Panc1 (cell line): Measurements from ENCODE around the gene TSPAN7.

Experiments
- POLR2AphosphoS5 ChIP-seq: IDR thresholded peaks from 2 replicates; pipeline ENCODE4 v1.6.1; 2012; ENCODE audit warnings: mild to moderate bottlenecking, low read depth, low read length, moderate library complexity
- SIN3A ChIP-seq: IDR thresholded peaks from 2 replicates; pipeline ENCODE4 v1.6.1; 2012; ENCODE audit warnings: low read depth, mild to moderate bottlenecking, low read length, moderate library complexity, borderline replicate concordance; ENCODE audit not compliant: insufficient read depth
- TF ChIP-seq, protein P1 (sequence below): fragments of 450-650 bp; IDR thresholded peaks from 2 replicates; pipeline ENCODE4 v1.5.1; 2017; ENCODE audit warnings: mild to moderate bottlenecking
- TF ChIP-seq, protein P2 (sequence below), 2 experiments: IDR thresholded peaks; 2 replicates each; pipeline ENCODE4 v1.6.1; 2011 to 2012; ENCODE audit warnings: low read depth in 2 of 2, control low read depth in 1 of 2, low read length in 1 of 2, mild to moderate bottlenecking in 1 of 2, moderate library complexity in 1 of 2; ENCODE audit not compliant: insufficient read depth in 1 of 2

DNA sequence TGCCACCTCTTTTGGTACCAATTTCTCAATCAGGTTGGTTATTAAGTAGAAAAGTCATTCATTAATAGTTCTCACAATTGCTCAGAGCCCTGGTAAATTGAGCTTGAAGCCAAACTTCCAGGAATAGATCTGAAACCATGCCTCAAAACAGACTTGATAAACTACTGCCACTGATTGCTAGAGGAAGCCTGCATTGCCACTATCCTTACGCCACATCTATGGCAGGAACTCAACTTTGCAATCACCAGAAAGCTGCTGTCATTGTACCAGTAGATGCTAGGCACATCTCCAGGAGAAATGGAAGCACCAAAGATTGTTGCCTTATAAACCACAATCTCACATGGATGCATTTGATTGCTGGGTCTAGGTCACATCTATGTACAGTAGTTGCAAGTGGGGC, 21.6 kb upstream of the TSPAN7 start:
- TF ChIP-seq POLR2AphosphoS5 (no peak), SIN3A (no peak)
- TF ChIP-seq, protein P1, sequence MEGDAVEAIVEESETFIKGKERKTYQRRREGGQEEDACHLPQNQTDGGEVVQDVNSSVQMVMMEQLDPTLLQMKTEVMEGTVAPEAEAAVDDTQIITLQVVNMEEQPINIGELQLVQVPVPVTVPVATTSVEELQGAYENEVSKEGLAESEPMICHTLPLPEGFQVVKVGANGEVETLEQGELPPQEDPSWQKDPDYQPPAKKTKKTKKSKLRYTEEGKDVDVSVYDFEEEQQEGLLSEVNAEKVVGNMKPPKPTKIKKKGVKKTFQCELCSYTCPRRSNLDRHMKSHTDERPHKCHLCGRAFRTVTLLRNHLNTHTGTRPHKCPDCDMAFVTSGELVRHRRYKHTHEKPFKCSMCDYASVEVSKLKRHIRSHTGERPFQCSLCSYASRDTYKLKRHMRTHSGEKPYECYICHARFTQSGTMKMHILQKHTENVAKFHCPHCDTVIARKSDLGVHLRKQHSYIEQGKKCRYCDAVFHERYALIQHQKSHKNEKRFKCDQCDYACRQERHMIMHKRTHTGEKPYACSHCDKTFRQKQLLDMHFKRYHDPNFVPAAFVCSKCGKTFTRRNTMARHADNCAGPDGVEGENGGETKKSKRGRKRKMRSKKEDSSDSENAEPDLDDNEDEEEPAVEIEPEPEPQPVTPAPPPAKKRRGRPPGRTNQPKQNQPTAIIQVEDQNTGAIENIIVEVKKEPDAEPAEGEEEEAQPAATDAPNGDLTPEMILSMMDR: no peak
- TF ChIP-seq, protein P2, sequence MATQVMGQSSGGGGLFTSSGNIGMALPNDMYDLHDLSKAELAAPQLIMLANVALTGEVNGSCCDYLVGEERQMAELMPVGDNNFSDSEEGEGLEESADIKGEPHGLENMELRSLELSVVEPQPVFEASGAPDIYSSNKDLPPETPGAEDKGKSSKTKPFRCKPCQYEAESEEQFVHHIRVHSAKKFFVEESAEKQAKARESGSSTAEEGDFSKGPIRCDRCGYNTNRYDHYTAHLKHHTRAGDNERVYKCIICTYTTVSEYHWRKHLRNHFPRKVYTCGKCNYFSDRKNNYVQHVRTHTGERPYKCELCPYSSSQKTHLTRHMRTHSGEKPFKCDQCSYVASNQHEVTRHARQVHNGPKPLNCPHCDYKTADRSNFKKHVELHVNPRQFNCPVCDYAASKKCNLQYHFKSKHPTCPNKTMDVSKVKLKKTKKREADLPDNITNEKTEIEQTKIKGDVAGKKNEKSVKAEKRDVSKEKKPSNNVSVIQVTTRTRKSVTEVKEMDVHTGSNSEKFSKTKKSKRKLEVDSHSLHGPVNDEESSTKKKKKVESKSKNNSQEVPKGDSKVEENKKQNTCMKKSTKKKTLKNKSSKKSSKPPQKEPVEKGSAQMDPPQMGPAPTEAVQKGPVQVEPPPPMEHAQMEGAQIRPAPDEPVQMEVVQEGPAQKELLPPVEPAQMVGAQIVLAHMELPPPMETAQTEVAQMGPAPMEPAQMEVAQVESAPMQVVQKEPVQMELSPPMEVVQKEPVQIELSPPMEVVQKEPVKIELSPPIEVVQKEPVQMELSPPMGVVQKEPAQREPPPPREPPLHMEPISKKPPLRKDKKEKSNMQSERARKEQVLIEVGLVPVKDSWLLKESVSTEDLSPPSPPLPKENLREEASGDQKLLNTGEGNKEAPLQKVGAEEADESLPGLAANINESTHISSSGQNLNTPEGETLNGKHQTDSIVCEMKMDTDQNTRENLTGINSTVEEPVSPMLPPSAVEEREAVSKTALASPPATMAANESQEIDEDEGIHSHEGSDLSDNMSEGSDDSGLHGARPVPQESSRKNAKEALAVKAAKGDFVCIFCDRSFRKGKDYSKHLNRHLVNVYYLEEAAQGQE (IDR thresholded peaks at IDR 0.05; ENCODE audit: insufficient read depth in 1 of 2, low read depth in 2 of 2, low read length in 1 of 2): no peak
